AG09309 (cell line): ENCODE data around the gene FAM83F.

Experiments used
- DNase-seq: peaks from one replicate; pipeline ENCODE4 v3.0.0-alpha.2; 2010; ENCODE audit warnings: low read depth
- H3K4me3 ChIP-seq: 2 replicates; pipeline ENCODE4 v1.5.1; 2011; ENCODE audit warnings: mild to moderate bottlenecking, low read depth, low read length, moderate library complexity; ENCODE audit not compliant: control insufficient read depth
- CTCF ChIP-seq: IDR thresholded peaks from 2 replicates; pipeline ENCODE4 v1.5.1; 2011; ENCODE audit warnings: mild to moderate bottlenecking, low read depth, low read length, inconsistent platforms; ENCODE audit not compliant: insufficient read depth, control insufficient read depth; ENCODE audit errors: missing control alignments

The FAM83F gene

GRCh38 chr22:40007853-40008710 is 13.3 kb downstream of the FAM83F start:
- DNase-seq, result no peak
- TF ChIP-seq CTCF, result no peak
- no peak overlapping the region for H3K4me3 ChIP-seq

DNA sequence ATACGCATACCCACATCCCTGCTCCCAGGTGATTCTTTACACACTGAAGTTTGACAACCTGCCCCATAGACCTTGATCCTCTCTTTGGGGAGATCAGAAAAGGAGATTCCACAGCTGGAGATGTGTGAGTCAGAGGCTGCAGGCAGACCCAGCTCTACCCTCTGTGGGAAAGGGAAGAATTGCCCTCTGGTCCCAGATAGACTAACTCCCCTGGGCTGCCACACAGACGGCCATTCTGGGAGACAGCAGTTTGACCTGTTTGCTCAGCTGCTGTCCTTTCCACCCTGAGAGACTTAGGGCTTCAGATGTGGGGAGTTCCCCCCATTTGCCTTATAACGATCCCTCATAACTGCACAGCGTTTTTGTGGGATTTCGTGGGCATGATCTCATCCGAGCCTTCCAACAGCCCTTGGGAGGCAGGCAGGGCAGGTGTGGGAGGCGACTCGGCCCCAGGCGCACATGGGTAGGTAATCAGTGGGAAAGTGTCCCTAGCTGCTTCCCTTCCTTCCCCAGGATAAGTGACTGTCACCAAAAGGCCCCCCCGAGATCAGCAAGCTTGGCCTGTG is 14.1 kb downstream of the FAM83F start:
- no peak overlapping the region for H3K4me3 ChIP-seq
- no peak for TF ChIP-seq CTCF
- no peak for DNase-seq

- TF ChIP-seq CTCF, result no peak
- no peak for DNase-seq
- H3K4me3 ChIP-seq, result no peak overlapping the region
These were observed 14.6 kb downstream of the FAM83F start for GRCh38 chr22:40009292-40009774.

DNA sequence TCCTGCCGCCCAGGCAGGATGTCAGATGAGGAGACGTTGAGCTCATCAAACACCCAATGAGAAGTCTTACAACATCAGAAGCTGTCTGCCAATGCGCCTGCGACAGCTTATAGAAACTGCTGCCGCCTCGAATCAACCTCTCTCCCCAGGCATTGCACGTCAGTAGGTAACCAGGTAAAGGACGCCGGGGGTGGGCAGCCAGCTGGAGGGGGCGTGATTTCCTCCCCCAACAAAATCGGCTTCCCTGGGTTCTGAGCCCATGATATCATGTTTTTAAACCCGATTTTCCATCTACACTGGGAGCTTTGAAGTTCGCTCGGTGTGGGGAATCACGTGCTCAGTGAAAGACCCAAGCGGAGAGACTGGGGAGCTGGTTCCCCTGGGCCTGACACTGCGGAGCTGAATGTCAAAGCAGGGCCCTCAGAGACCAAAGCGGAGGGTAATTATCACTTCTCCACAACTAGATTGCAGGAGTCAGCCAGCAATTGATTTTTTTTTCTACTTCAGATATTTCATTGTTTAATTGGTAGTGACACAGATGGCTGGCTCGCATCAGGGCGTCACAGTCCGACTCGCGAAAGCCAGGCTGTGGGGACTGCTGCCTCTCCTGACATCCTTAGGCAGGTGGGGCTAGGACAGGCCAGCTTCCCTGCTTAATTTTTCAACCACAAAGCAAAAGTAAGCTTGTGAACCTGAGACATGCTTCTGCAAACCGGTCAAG is 15.4 kb downstream of the FAM83F start:
- no peak for TF ChIP-seq CTCF
- no peak overlapping the region for H3K4me3 ChIP-seq
- DNase-seq, result no peak

GRCh38 chr22:40010746-40011145 is 16.0 kb downstream of the FAM83F start:
- H3K4me3 ChIP-seq, result no peak overlapping the region
- DNase-seq, result no peak
- no peak for TF ChIP-seq CTCF

- no peak overlapping the region for H3K4me3 ChIP-seq
- no peak for DNase-seq
- TF ChIP-seq CTCF, result no peak
These were observed 20.0 kb downstream of the FAM83F start for GRCh38 chr22:40014667-40015248.
